CD14-positive monocyte (primary cell): ENCODE data around the gene ARVCF. TPM values are rescaled to one million over a fixed set of nuclear protein-coding genes. Genes with fewer than 3 reads are reported as not detected.

Experiments
- DNase-seq, 3 donors: peaks; one replicate each; pipeline ENCODE4 v3.0.0-alpha.2; 2011 to 2022
- H2AFZ ChIP-seq: 2 replicates; pipeline ENCODE4 v1.6.0; 2012; ENCODE audit warnings: mild to moderate bottlenecking, low read depth, low read length, inconsistent platforms; ENCODE audit not compliant: insufficient read depth, poor library complexity, severe bottlenecking
- H3K27ac ChIP-seq, 2 donors: 1 replicate in 1 of 2; 2 replicates in 1 of 2; pipeline ENCODE4 v1.5.1; 2012 to 2013; ENCODE audit warnings: low read length in 2 of 2, control low read depth in 1 of 2, inconsistent platforms in 1 of 2, low read depth in 1 of 2, mild to moderate bottlenecking in 1 of 2
- H3K27me3 ChIP-seq, 2 donors: one replicate each; pipeline versions ENCODE4 v1.6.0 to v1.6.1; 2011 to 2013; ENCODE audit warnings: low read length in 2 of 2; ENCODE audit not compliant: control insufficient read depth in 2 of 2, insufficient read depth in 2 of 2
- H3K36me3 ChIP-seq, 2 donors: replicated peaks in 1 of 2; 1 replicate in 1 of 2; 2 replicates in 1 of 2; pipeline versions ENCODE4 v1.5.1 to v1.6.1; 2012 to 2013; ENCODE audit warnings: low read length in 2 of 2, control low read depth in 1 of 2, inconsistent platforms in 1 of 2, mild to moderate bottlenecking in 1 of 2; ENCODE audit not compliant: insufficient read depth in 2 of 2, control insufficient read depth in 1 of 2
- H3K4me1 ChIP-seq, 2 donors: 1 replicate in 1 of 2; 2 replicates in 1 of 2; pipeline versions ENCODE4 v1.5.1 to v1.6.1; 2012 to 2013; ENCODE audit warnings: low read length in 2 of 2, control low read depth in 1 of 2, inconsistent platforms in 1 of 2, mild to moderate bottlenecking in 1 of 2, moderate library complexity in 1 of 2; ENCODE audit not compliant: insufficient read depth in 2 of 2, control insufficient read depth in 1 of 2
- H3K4me2 ChIP-seq: replicated peaks from 2 replicates; pipeline ENCODE3; 2012; ENCODE audit warnings: low read length, moderate library complexity, mild to moderate bottlenecking; ENCODE audit not compliant: poor library complexity, severe bottlenecking; ENCODE audit errors: extremely low read depth
- H3K4me3 ChIP-seq, 3 experiments: fragments of 200-600 bp in 1 of 3; sonication (generic) in 1 of 3; replicated peaks in 1 of 3; 1 replicate in 2 of 3; 2 replicates in 1 of 3; pipeline ENCODE4 v1.5.1; 2011 to 2013; ENCODE audit warnings: low read length in 3 of 3, mild to moderate bottlenecking in 3 of 3, control low read depth in 2 of 3, low read depth in 2 of 3, inconsistent platforms in 1 of 3, moderate library complexity in 1 of 3
- H3K79me2 ChIP-seq: 2 replicates; pipeline ENCODE4 v1.6.0; 2012; ENCODE audit warnings: mild to moderate bottlenecking, control low read depth, inconsistent platforms, low read length, moderate library complexity; ENCODE audit not compliant: insufficient read depth
- H3K9ac ChIP-seq: 2 replicates; pipeline ENCODE4 v1.6.0; 2017; ENCODE audit warnings: low read length, mild to moderate bottlenecking; ENCODE audit not compliant: insufficient read depth, poor library complexity, severe bottlenecking
- H3K9me3 ChIP-seq, 2 donors: replicated peaks in 1 of 2; 1 replicate in 1 of 2; 2 replicates in 1 of 2; pipeline versions ENCODE4 v1.5.1 to v1.6.1; 2012 to 2013; ENCODE audit warnings: low read length in 2 of 2, control low read depth in 1 of 2; ENCODE audit not compliant: control insufficient read depth in 1 of 2, insufficient read depth in 1 of 2
- H4K20me1 ChIP-seq: 2 replicates; pipeline ENCODE4 v1.6.0; 2012; ENCODE audit warnings: mild to moderate bottlenecking, low read length, control low read depth, moderate library complexity; ENCODE audit not compliant: insufficient read depth
- H3K27ac Mint-ChIP-seq, 7 donors: one replicate each; pipeline ENCODE4 v1.8.0; 2020; ENCODE audit warnings: mild to moderate bottlenecking in 7 of 7, mixed read lengths in 7 of 7, moderate library complexity in 6 of 7, inconsistent platforms in 2 of 7
- H3K27me3 Mint-ChIP-seq, 3 donors: one replicate each; pipeline ENCODE4 v1.8.0; 2021 to 2022; ENCODE audit warnings: low read depth in 3 of 3, mild to moderate bottlenecking in 3 of 3, mixed read lengths in 3 of 3, moderate library complexity in 3 of 3, inconsistent platforms in 1 of 3
- H3K36me3 Mint-ChIP-seq, 2 donors: one replicate each; pipeline ENCODE4 v1.8.0; 2020; ENCODE audit warnings: mixed read lengths in 2 of 2, inconsistent platforms in 1 of 2, mild to moderate bottlenecking in 1 of 2
- H3K4me1 Mint-ChIP-seq: one replicate; pipeline ENCODE4 v1.8.0; 2020; ENCODE audit warnings: mild to moderate bottlenecking, mixed read lengths
- H3K4me3 Mint-ChIP-seq, 2 donors: one replicate each; pipeline ENCODE4 v1.8.0; 2020; ENCODE audit warnings: mild to moderate bottlenecking in 2 of 2, mixed read lengths in 2 of 2, moderate library complexity in 1 of 2
- H3K9me3 Mint-ChIP-seq, 7 donors: one replicate each; pipeline ENCODE4 v1.8.0; 2020 to 2022; ENCODE audit warnings: mixed read lengths in 7 of 7, mild to moderate bottlenecking in 6 of 7, moderate library complexity in 6 of 7, inconsistent platforms in 2 of 7
- CTCF ChIP-seq: fragments of 200-600 bp; IDR thresholded peaks from one replicate; pipeline ENCODE4 v1.8.0; 2022; ENCODE audit warnings: antibody characterized with exemption, mild to moderate bottlenecking
- WGBS: methylation state at CpG from one replicate; pipeline ENCODE4 v1.1.5; 2013; ENCODE audit warnings: missing lambda C conversion rate; ENCODE audit not compliant: insufficient coverage; 5-methylcytosine and 5-hydroxymethylcytosine counted together
- intact Hi-C, 2 donors: fragments of 100-400 bp; cut with micrococcal nuclease; formaldehyde crosslinking; loops; one replicate each; pipeline versions ENCODE4 v1.15.0 to v1.15.1; 2023
- polyA plus RNA-seq, 3 donors: library from polyadenylated mRNA; depleted of rRNA in 1 of 3; unstranded in 2 of 3; stranded (reverse) in 1 of 3; fragments of 300-500 nt in 2 of 3; fragments of >200 nt in 1 of 3; fragmentation: Illumina TruSeq in 2 of 3; gene quantifications; 1 replicate in 2 of 3; 2 replicates in 1 of 3; pipeline ENCODE4 v1.2.3, GENCODE V29; 2012 to 2021

The ARVCF gene
- polyA plus RNA-seq, 3 donors = 0.31 to 2.6 (median 0.44) TPM

- H3K4me1 ChIP-seq = no peaks in the 10 kb centered on the region
- intact Hi-C loops = loop anchor here (10.0 kb wide), 1 partner anchor 307 kb away; no protein-coding TSS in a partner anchor
- Mint-ChIP-seq H3K36me3 (no peaks in the 10 kb centered on the region), H3K4me3 (no peak overlapping the region), H3K27ac (no peak overlapping the region), H3K27me3 (peaks cover 0 to 8% (median 5%) of the 10 kb centered on the region in 3 donors), H3K4me1 (peaks cover 14% of the 10 kb centered on the region), H3K9me3 (no peaks in the 10 kb centered on the region)
- no peak for TF ChIP-seq CTCF
- DNase-seq = no peak
- H3K27ac ChIP-seq = no peak overlapping the region
- H3K4me2 ChIP-seq = no peak overlapping the region
- H3K9ac ChIP-seq = no peak overlapping the region
- no peaks in the 10 kb centered on the region for H3K36me3 ChIP-seq
- H2AFZ ChIP-seq = no peak overlapping the region
- H3K4me3 ChIP-seq = no peak overlapping the region
- H3K27me3 ChIP-seq = no peaks in the 10 kb centered on the region
- H3K79me2 ChIP-seq = no peaks in the 10 kb centered on the region
- H4K20me1 ChIP-seq = no peaks in the 10 kb centered on the region
- WGBS = 97% methylated on average over 30 of the region's 32 CpGs
- no peaks in the 10 kb centered on the region for H3K9me3 ChIP-seq
These were observed 39.1 kb downstream of the ARVCF start for GRCh38 chr22:19977296-19978243.

DNA sequence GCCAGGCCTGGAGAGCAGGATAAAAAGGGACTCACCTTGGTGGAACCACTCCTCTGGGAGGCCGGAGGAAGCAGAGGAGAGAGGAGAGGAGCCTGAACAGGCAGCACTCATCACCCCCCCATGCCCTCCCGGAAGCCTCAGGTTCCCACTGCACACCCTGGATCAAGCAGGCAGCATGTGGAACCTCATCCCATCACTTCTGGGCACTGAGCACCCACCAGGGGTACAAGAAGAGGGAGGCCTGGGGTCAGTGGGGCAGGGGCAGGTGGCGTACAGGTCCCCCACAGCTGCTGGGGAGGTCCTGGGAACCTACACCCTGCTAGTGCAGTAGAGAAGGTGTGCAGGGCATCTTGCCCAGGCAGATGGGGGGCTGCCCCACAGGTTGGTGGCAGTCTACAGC is 40.0 kb downstream of the ARVCF start:
- H3K4me2 ChIP-seq = no peak overlapping the region
- H3K9ac ChIP-seq = no peak overlapping the region
- Mint-ChIP-seq H3K27me3 (peaks cover 0 to 8% (median 5%) of the 10 kb centered on the region in 3 donors), H3K4me3 (no peak overlapping the region), H3K4me1 (peaks cover 14% of the 10 kb centered on the region), H3K9me3 (no peaks in the 10 kb centered on the region), H3K36me3 (no peaks in the 10 kb centered on the region), H3K27ac (no peak overlapping the region)
- H3K27ac ChIP-seq = no peak overlapping the region
- intact Hi-C loops = loop anchor here (10.0 kb wide), 1 partner anchor 308 kb away; no protein-coding TSS in a partner anchor
- H2AFZ ChIP-seq = no peak overlapping the region
- no peak for TF ChIP-seq CTCF
- 100% methylated on average over 1 of the region's 3 CpGs for WGBS
- no peaks in the 10 kb centered on the region for H3K79me2 ChIP-seq
- no peak overlapping the region for H3K4me3 ChIP-seq
- no peaks in the 10 kb centered on the region for H3K4me1 ChIP-seq
- no peaks in the 10 kb centered on the region for H3K9me3 ChIP-seq
- H3K27me3 ChIP-seq = no peaks in the 10 kb centered on the region
- no peaks in the 10 kb centered on the region for H3K36me3 ChIP-seq
- no peak for DNase-seq
- no peaks in the 10 kb centered on the region for H4K20me1 ChIP-seq
